GM12874 (cell line): Measurements from ENCODE around the gene SEMA6D.

Source experiments
- TF ChIP-seq, protein P1 (sequence below): IDR thresholded peaks from 2 replicates; pipeline ENCODE4 v1.5.1; 2011; ENCODE audit warnings: low read depth, mild to moderate bottlenecking, control low read depth, low read length, moderate library complexity; ENCODE audit not compliant: insufficient read depth

Gene SEMA6D, protein sequence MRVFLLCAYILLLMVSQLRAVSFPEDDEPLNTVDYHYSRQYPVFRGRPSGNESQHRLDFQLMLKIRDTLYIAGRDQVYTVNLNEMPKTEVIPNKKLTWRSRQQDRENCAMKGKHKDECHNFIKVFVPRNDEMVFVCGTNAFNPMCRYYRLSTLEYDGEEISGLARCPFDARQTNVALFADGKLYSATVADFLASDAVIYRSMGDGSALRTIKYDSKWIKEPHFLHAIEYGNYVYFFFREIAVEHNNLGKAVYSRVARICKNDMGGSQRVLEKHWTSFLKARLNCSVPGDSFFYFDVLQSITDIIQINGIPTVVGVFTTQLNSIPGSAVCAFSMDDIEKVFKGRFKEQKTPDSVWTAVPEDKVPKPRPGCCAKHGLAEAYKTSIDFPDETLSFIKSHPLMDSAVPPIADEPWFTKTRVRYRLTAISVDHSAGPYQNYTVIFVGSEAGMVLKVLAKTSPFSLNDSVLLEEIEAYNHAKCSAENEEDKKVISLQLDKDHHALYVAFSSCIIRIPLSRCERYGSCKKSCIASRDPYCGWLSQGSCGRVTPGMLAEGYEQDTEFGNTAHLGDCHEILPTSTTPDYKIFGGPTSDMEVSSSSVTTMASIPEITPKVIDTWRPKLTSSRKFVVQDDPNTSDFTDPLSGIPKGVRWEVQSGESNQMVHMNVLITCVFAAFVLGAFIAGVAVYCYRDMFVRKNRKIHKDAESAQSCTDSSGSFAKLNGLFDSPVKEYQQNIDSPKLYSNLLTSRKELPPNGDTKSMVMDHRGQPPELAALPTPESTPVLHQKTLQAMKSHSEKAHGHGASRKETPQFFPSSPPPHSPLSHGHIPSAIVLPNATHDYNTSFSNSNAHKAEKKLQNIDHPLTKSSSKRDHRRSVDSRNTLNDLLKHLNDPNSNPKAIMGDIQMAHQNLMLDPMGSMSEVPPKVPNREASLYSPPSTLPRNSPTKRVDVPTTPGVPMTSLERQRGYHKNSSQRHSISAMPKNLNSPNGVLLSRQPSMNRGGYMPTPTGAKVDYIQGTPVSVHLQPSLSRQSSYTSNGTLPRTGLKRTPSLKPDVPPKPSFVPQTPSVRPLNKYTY

GRCh38 chr15:47717036-47717612 is at the start of gene SEMA6D:
Gene SEMA6D, plus strand, starts transcription at chr15:47717505. Its CDS starts 42,294 bp downstream, at chr15:47759799.
- TF ChIP-seq, protein P1, sequence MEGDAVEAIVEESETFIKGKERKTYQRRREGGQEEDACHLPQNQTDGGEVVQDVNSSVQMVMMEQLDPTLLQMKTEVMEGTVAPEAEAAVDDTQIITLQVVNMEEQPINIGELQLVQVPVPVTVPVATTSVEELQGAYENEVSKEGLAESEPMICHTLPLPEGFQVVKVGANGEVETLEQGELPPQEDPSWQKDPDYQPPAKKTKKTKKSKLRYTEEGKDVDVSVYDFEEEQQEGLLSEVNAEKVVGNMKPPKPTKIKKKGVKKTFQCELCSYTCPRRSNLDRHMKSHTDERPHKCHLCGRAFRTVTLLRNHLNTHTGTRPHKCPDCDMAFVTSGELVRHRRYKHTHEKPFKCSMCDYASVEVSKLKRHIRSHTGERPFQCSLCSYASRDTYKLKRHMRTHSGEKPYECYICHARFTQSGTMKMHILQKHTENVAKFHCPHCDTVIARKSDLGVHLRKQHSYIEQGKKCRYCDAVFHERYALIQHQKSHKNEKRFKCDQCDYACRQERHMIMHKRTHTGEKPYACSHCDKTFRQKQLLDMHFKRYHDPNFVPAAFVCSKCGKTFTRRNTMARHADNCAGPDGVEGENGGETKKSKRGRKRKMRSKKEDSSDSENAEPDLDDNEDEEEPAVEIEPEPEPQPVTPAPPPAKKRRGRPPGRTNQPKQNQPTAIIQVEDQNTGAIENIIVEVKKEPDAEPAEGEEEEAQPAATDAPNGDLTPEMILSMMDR: no peak

DNA sequence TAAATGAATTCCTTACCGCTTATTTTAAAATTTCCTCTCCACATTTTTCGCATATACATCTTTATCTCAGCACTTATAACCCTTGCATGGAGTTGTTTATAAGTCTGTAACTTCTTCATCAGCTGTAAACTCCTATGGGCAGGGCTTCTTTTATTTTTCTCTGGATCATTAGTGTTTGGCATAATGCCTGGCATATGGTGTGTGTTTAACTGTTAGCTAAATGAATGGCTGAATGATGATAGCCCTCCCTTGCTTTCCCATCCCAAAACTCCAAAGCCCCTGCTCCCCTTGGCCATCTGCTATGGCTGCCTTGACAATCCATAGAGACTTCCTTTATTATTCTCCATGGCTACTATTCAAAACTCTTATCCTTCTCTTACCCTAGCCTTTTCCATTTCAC is 48.1 kb upstream of the SEMA6D start:
- TF ChIP-seq, protein P1: no peak

GRCh38 chr15:47670365-47670764 is 46.9 kb upstream of the SEMA6D start:
- TF ChIP-seq, protein P1: no peak

DNA sequence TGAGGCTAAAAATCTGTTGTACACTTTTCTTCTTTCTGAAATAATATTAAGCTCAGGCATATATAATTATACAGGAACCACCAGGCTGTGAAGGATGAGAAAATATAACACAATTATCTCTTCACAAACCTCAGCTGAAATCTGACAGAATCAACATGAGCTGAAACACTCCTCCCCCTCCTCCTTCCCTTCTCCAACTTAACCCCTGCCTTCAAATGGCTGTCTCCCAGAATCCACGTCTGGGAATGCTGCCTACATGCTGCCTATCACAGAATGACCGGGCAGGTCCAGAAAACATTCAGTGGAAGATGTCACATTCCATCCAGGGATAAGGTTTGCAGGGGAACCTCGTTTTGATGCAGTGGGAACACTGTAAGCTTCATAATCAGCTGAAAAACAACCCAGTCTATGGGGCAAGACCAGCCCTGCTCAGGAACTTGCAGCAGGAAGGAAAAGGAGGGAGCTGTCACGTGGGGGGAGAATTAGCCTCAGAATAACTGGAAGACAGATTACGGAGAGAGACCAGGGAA is 44.0 kb upstream of the SEMA6D start:
- TF ChIP-seq, protein P1: no peak

- TF ChIP-seq, protein P1: no peak
Observed at GRCh38 chr15:47674586-47675232, 42.6 kb upstream of the SEMA6D start.

- TF ChIP-seq, protein P1: no peak
Observed at GRCh38 chr15:47675735-47676134, 41.6 kb upstream of the SEMA6D start.
